HCEC 1CT (cell line): ENCODE measurements around the gene TFR2.
A peak's percentile ranks its signal among the peaks of the same experiment; 100 is the strongest.

ENCODE experiments used
- DNase-seq: peaks from one replicate; pipeline ENCODE4 v3.0.0-alpha.2; 2017

TFR2 gene

GRCh38 chr7:100641463-100641859, at the start of gene TFR2:
Gene TFR2 (minus strand): TSS chr7:100641552. CDS start chr7:100641509, 43 bp downstream.
- DNase-seq, result no peak

GRCh38 chr7:100689230-100690135, 48.1 kb upstream of the TFR2 start:
- no peak for DNase-seq

- DNase-seq, result no peak
These were observed 47.0 kb upstream of the TFR2 start for GRCh38 chr7:100688326-100688860.

GRCh38 chr7:100687751-100688300, 46.5 kb upstream of the TFR2 start:
- no peak for DNase-seq

- DNase-seq, result no peak
These were observed 45.9 kb upstream of the TFR2 start for GRCh38 chr7:100687261-100687660.

GRCh38 chr7:100686822-100687211, 45.5 kb upstream of the TFR2 start:
- DNase-seq, result no peak

GRCh38 chr7:100686201-100686821, 45.0 kb upstream of the TFR2 start:
- DNase-seq, result no peak

GRCh38 chr7:100685631-100686145, 44.3 kb upstream of the TFR2 start:
- no peak for DNase-seq

- no peak for DNase-seq
These were observed 43.8 kb upstream of the TFR2 start for GRCh38 chr7:100685049-100685605.

GRCh38 chr7:100684534-100685042, 43.2 kb upstream of the TFR2 start:
- no peak for DNase-seq

GRCh38 chr7:100683659-100684533, 42.5 kb upstream of the TFR2 start:
- no peak for DNase-seq

GRCh38 chr7:100682991-100683658, 41.8 kb upstream of the TFR2 start:
- DNase-seq, result no peak

GRCh38 chr7:100682228-100682741, 40.9 kb upstream of the TFR2 start:
- no peak for DNase-seq

- DNase-seq, result no peak
These were observed 40.3 kb upstream of the TFR2 start for GRCh38 chr7:100681491-100682227.

GRCh38 chr7:100680576-100681271, 39.4 kb upstream of the TFR2 start:
- no peak for DNase-seq

- DNase-seq, result peak; percentile 33
These were observed 38.7 kb upstream of the TFR2 start for GRCh38 chr7:100679927-100680575.

- DNase-seq, result no peak
These were observed 38.0 kb upstream of the TFR2 start for GRCh38 chr7:100679129-100679926.

GRCh38 chr7:100678291-100678984, 37.1 kb upstream of the TFR2 start:
- DNase-seq, result no peak
